Islet precursor cell (in vitro differentiated cells): ENCODE results near the gene ST6GALNAC3.
A peak's percentile ranks its signal among the peaks of the same experiment; 100 is the strongest.

Experiments used
- DNase-seq: peaks from one replicate; pipeline ENCODE4 v3.0.0-alpha.2; 2018

Gene ST6GALNAC3

DNA sequence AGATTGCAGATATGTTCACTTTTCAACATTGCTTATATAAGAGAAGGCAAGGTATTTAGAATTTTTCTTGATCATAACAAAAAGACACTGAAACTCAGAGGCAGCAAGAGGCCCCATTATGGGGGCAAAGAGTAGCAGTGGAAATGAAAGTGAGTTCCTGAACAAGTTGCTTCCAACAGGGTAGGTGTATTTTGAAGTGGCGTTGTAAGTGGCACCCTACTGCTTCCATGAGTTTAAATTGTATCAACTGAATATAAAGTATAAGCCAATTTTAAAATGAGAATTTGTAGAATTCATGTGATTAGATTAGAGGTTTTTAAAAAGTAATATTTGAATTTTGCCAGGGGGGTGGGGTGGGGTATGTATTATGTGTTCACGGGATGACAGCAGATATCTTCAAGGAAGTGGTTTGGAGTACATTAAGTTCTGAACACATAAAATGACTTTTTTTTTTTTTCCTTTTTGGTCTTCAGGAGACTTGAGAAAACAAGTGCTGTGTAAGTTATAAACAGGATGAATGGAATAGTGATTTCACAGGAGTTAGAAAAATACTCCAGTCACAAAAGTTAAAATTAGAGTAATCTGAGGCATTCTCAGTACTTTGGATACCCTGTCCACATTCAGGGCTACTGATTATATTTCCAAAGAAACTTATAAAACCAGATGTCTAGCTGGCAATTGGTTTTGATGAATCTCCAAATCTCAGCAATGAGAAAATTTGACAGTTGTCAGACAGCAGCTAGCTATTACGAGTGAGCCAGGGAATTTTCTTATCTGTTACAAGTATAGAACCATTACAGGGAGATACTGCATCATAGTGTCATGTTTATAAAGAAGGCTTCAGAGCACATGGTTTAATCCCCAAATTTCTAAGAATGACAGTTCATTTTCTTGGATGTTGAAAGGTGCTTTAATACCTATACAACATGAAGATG lies 182.0 kb downstream of the ST6GALNAC3 start:
- DNase-seq, result no peak

DNA sequence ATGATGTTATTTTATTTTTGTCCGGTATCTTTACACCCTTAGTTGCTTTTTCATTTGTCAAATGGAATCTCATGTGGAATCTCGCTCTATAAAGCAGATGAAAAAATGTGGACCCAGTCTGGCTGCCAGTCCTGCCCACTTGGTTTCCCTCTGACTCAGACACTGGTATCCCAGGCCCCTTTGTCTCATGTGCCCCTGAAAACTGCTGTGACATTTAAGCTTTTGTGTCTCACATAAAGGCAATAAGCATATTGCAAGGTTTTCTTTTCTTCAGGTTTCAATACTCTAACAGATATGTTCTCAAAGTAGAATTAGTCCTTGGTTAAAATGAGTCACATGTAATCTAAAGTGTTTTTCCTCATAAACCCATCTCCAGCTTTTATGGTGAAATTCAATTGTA lies 183.3 kb downstream of the ST6GALNAC3 start:
- DNase-seq, result no peak

DNA sequence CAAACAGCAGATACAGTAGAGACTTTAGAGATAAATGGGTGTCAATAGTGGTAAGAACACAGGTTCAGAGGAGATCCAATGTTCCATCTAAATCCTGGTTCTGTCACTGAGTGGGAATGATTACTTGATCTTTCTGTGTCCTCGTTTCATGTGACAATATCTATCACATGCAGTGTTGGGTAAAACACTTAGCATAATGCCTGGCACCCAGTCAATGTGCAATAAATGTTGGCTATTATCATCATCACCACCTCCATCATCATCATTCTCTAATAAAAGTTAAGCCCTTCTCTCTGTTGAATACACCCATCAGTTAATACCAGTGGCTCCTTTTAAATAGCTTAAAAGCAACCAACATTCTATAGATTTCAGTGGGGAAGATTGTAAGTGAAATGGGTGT lies 184.7 kb downstream of the ST6GALNAC3 start:
- DNase-seq, result no peak

DNA sequence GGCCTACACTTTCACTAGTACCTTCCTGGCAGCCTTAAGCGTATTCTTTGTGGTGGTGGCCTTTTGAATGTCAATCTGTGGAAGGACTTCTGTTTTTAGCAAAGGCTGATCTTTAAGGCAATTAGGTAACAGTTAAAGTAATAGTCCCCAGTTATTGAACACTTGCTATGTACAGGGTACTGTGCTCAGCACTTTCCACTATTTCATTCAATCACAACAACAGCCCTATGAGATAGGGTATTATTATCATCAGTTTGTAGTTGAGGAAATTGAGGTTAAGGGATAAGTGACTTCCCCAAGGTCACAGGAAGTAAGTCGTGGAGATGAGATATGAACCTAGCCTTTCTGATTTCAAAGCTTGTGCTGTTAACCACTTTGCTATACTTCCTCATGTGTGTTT lies 185.7 kb downstream of the ST6GALNAC3 start:
- DNase-seq, result no peak

DNA sequence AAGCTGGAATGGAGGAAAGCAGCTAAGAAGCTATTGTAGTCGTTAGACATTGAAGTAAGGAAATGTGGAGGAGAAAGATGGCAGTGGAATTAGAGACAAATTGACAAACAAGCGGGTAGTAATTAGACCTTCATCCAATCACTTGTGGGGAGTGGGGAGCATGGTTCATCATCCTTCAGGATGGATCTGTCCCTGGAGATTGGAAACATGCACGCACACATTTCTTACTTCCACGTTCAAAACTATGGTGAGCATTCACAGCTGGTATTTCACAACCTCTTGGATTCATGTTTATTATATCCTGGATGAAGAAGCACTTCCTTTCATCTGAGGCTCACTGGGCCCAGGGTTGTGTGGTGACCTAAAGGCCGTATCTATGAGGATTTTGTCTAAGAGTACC lies 188.1 kb downstream of the ST6GALNAC3 start:
- no peak for DNase-seq

DNA sequence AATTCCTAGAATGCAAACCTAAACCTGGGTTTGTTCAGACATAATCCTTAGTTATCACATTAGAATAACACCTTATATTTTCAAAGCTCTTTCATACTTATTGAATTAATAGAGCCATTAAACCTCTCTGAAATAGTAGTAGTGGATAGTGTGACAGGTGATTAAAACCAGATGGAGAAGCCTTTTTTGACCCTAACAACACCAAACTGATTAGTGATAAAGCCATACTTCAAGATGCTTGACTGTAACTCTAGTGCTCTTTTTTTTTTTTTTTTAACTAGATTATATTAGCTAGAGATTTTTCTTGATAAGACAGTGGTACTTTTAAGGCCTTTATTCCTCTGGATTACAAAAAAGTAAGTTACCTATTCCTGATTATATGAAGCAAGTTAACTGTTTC lies 190.1 kb downstream of the ST6GALNAC3 start:
- no peak for DNase-seq

DNA sequence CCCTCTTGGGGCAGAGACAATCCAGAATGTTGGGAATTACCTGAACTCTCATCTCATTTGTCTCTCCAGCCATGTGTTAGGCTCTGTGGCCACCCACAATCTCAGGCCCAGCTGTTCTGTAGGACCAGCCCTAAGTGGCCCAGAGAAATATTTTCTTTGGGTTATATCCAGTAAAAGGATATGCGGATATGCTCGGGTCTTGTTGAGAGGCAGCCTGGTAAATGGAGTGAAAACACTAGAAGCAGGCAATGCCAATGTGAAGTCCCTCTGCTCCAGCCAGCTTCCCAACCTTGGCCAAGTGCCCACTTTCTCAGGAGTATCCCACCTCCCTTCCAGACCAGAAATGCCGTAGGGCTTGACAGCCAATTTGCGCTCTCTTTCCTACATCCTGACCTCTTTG lies 192.2 kb downstream of the ST6GALNAC3 start:
- no peak for DNase-seq

DNA sequence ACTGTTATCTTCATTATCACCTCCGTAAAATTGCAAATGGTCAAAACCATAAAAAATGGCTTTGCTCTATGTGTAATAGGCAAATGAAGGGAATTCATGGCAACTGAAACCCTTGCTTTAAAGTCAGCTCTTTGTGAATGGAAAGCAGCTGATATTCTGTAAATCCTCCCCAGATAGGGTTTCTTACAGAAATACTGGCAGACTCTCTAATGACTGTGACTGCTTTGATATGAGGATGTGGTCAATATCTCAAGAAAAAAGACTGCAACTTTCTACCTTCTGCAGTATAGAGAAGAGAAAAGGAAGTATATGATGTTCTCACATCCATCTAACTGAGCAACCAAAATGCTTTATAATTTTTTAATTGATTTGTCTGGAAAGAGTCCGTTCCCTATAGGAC lies 193.1 kb downstream of the ST6GALNAC3 start:
- DNase-seq, result no peak

DNA sequence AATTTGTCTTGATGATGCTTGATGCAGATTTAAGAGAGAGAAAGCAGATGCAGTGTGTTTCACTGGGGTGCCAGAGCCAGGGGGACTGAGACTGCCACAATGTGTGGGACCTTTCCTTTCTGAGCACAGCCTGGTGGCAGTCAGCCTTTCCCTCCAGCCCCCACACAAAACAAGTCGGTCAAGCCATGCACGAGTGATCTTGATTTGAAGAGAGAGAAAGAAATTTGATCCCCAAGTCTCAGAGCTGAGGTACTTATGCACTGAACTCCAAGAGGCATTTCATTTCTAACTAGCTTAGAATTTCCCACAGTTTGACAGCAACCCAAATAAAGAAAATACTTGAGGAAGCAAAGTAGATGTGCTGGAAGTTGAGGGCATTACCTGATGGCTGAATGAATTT lies 193.8 kb downstream of the ST6GALNAC3 start:
- no peak for DNase-seq

DNA sequence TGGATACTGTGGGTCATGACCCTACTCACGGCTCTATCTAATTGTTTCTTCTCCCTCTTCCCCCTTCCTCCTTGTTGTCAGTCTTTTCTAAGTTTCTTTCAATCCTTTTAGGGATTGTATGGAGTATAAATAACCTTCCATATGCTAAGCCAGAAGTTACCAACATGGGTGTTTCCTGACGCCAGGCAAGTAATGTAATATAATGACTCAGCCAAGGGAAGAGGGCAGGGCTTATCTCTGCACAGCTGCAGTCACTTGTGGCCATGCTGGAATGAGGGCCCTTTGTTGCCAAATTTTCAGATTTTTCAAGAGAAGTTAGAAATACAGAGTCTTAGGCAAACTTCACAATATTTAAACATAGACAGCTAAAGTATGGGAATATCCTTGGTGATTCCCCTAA lies 194.6 kb downstream of the ST6GALNAC3 start:
- DNase-seq, result no peak

DNA sequence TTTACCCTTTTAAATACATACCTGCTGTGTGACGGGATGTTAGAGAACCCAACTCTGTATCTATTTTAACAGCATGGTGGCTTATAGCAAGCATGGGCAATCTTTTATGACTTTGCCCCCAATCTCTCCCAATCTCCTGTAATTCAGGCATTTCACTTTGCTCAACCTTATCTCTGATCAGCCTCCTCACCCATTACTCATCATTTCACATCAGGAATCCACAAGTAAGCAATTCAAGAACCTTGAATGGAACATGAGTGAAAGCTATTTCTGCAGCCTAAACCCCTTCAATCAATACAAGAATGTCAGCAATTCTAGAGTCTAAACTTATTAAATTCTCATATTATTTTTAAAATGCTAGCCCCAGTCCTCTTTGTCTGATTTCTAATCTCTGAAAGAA lies 199.8 kb downstream of the ST6GALNAC3 start:
- DNase-seq, result no peak

DNA sequence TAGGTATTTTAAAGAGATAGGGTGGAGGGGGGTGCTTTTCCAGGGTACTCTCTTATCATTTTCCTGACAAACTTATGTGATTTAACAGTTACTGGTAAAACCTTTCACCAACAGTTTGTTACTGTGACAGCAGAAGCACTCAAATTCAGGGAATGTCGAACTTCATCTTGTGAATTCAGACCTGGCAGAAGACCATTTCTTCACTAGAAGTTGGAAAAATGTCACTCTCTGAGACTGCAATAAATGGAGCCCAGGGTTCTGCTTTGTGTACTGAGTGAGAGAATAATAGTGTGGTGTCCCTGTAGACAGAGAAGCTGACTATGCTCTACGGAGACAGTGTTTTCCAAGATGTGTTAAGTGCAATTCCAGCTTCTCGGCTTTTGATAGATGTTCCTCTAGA lies 200.2 kb downstream of the ST6GALNAC3 start:
- DNase-seq, result no peak

DNA sequence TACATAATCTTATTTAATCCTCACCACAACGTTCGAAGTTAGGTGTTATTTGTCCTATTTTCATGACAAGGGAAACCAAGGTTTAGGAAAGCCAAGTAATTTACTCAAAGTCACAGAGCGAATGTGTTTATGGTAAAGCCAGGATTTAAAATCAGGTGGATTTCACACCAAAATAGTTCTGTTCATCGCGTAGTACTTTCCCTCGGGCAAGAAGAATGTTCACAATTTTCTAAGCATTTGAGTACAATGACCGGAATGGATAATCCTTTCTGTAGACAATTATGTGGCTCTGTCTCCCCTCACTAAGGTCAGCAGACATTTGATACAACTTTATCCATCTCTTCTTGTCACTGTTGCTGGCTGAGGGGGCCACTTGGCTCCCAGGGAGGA lies 204.2 kb downstream of the ST6GALNAC3 start:
- no peak for DNase-seq

DNA sequence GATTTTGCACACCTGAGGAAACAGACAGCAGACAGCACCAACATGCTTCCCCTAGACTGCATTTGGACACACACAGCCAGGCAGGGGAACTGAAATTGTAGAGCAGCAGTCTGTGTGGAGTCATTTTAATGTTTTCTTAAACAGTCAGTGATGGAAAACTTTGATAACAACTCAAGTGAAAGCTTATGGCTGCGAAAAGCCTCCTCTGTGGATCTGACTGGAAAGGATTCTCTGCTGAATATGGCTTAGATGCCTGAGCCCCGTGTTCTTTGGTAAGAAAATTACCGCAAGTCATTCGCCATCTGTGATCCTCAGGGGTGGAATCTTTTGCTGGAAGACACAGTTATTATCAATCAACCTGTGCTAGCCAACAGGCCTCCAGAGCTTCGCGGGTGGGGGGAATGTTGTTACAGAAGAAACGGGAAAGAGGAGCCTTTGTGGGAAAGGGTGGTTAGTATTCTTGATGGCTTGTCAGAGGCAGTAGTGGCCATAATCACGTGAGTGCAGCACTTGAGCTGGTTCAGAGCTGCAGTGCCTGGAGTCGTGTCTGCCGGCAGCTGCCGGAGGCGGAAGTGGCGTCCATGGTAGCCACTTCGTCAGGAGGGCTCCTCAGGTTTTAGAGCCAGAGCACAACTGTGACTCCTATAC lies 204.7 kb downstream of the ST6GALNAC3 start:
- peak; percentile 71 for DNase-seq

DNA sequence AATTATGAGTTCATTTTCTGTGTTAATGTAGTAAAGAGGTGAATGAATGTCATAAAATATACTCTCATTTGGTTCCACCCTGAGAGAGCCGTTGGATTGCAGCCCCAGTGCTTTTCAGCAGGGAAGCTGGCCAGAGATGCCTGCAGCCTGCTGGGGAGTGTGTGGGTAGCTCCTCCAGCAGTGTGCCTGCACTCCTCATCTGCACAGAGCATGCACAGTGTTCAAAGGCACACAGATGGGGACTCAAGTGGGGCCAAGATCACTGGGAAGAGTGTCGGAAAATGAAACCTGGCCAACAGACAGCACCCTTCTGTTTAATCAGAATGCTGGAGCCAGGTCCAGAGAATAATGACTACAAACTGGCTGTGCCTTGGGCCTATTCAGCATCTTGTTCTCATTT lies 206.8 kb downstream of the ST6GALNAC3 start:
- no peak for DNase-seq

DNA sequence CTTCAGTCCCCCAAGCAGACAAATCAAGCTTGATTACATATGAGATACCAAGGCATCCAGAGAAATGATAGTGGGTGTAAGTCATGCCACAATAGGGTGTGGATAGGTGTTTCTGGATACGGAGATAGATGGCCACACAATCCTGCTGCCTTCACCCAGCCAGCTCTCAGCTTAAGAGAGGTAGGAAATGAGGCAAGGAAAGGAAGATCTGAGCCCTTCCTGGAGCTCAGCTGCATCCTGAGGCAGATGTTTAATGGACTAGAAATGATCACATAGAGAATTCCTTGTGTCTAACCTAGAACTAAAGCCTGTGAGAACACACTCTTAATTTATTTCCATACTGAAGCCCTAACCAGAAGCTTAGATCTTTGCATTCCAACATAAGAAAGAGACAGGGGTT lies 210.3 kb downstream of the ST6GALNAC3 start:
- DNase-seq, result no peak

DNA sequence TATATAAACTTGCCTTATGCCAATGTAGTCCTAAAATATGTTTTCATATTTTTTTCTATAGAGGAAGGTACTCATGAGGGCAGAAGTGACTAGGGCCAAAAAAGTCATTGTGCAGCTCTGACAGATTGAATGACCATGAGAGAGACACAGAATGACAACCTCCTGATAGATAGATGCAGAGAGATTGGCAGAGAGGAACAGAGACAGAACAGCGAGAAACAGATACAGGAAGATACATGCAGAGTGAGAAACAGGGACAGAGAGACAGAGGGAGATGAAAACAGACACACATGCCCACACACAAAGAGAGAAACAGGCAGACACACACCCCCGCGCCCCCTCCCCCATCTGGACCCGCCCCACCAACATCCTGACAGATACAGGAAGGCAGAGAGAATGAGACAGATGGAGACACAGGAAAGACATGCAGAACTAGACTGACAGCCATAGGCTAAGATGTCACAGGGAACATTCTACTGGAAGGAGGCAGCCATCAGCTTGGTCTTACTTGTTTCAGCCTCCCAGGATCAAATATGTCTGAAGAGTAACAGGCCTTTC lies 211.1 kb downstream of the ST6GALNAC3 start:
- peak; percentile 61 for DNase-seq

DNA sequence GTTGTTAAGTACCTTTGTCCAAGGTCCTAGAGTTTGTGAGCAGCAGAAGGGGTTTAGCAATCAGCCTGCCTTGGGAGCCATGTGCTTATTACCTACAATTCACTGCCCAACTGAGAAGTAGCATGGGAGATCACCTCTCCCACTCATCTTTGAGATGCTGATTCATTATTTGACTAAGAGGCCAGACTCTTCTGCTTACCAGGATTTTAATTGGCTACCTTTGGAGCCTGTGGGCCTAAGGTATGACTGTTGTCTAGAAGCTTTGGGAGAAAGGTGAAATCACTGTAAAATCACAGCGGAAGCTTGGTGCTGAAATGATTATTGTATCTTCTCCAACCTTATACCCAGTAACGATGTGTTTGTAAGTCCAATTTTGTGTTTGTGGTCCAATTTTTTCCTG lies 213.4 kb downstream of the ST6GALNAC3 start:
- no peak for DNase-seq

DNA sequence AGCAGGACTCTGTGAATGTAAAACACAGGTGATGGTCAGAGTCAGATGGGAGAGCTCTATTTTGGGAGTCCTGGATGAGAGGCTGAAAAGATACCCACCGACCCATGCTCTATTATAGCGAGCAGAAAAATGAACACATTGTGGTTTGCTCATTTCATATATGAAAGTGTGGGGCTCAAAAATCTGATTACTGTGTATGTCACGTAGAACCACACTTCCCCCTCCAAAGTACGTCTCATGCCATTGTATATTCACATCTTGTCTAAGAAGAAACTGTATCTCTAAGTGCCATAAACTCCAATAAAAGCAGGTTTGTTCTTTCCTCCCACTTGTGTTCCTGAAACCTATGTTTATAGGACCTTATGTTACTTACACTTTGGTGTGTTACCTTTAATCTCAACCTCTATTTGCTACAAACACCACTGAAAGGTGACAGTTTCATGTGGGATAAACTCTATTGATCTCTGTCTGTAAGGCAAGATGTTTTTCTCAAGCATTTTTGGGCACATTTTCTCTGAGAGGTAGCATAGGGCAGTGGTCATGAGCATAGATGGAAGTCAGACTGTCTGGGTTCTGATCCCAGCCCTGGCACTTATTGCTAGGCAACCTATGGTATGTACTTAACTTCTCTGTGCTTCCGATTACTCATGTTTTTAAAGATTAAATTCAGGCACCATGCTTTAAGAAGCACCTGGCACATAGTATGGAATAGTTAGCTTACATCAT lies 214.4 kb downstream of the ST6GALNAC3 start:
- no peak for DNase-seq

DNA sequence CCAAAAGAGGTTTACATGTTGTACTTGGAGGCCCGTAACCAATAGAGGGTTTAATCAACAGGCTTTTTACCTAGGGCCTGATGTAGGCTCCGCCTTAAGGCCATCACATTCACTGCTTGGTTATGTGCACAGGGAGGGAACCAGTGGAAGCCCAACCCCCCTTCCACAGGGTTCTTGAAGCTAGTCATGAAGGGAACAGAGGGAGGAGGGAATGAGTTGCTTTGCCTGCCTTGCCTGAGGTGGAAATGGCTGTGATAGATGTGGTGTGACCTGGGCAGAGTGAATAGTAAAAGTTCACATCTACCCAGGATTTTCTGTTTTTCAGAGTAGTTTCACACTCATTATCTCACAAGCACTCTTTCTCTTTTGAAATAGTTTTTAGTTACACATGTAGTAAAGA lies 215.1 kb downstream of the ST6GALNAC3 start:
- DNase-seq, result peak; percentile 79

DNA sequence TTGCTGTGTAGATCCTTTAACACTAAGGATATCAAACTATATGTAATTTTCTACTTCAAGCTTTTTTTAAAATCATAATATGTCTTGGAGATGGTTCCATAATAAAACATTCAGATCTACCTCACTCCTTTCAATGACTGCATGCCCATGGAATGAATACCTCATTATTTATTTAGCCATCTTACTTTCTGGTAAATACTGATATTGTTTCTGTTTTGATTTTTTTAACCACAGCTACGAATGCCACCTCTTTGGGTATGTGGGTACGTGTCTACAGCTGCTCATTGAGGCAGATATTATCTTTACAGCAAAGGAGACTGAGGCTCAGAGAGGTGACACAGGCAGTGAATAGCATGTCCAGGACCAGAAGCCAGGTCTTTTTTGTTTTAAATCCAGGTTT lies 215.7 kb downstream of the ST6GALNAC3 start:
- DNase-seq, result no peak

DNA sequence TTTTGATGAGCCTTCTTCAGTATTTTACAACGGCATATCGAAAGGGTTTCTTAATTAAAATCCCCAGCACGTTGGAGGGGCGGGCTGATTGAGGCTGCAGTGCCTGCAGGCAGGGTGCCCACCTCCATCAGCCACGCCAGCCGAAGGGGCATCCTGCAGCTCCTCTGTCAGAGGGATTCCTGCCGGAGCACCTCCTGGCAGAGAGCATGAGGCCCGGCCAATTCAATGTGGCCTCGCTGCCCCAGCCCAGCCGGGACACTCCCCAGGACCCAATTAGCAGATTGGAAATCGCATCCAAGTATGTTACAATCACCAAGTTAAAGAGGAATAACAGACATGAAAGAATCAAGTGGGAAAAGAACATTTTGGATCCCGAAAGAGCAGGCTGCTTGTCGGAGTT lies 216.6 kb downstream of the ST6GALNAC3 start:
- DNase-seq, result no peak

DNA sequence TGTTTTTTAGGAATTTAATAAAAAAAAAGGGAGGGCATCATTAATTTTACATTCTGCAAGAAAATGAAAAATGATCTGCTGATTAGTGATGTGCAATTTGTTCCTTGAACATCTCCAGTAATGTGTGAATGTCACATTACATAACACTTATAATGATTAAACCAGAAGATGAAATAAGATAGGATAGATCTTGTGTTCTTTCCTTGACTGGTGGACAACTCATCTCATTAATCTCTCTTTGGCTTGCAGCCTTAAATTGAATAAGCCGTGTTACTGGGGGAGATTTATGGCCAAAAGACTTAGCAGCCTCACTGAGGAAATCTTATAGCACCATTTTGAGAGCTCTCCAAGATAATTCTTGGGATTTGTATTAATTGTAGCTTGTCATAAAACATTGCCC lies 217.2 kb downstream of the ST6GALNAC3 start:
- no peak for DNase-seq
